ENCODE results near the gene SAMD11. TPM values are rescaled to one million over a fixed set of nuclear protein-coding genes. Genes with fewer than 3 reads are reported as not detected.
"Not testable (repeated sequence)": the region's sequence is repeated elsewhere in the genome, so short reads cannot be mapped to it uniquely, and the experiment has no call there.

SAMD11 gene
- total RNA-seq, 1 donor from 2014 or later: 0.41 TPM

DNA sequence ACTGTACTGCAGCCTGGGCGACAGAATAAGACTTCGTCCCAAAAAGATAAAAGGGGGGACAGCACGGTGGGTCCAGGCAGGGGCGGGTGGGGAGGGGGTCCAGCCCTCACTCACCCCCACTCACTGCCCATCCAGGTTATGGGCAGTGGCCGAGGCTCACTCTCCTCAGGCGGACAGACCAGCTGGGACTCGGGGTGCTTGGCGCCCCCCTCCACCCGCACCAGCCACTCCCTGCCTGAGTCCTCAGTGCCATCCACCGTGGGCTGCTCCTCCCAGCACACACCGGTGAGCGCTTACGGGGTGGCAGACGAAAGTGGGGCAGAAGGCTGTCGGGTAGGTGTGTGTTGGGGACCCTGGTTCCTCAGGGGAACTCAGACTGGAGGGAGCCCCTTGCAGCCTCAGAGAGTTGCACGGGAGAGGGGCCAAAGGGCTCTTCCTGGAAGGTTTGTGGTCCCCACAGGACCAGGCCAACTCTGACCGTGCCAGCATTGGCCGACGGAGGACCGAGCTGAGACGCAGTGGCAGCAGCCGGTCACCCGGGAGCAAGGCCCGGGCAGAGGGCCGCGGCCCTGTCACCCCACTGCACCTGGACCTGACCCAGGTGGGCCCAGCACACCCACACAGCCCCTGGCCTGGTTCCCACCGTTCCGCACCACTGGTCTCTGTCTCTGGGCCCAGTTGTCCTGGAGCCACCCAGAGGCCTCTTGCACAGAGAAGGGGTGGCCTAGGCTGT is 49.2 kb downstream of the SAMD11 start:
- FAIRE-seq (no peak), DNase-seq (ENCODE audit: low spot score in 2 of 2) (no peak)

DNA sequence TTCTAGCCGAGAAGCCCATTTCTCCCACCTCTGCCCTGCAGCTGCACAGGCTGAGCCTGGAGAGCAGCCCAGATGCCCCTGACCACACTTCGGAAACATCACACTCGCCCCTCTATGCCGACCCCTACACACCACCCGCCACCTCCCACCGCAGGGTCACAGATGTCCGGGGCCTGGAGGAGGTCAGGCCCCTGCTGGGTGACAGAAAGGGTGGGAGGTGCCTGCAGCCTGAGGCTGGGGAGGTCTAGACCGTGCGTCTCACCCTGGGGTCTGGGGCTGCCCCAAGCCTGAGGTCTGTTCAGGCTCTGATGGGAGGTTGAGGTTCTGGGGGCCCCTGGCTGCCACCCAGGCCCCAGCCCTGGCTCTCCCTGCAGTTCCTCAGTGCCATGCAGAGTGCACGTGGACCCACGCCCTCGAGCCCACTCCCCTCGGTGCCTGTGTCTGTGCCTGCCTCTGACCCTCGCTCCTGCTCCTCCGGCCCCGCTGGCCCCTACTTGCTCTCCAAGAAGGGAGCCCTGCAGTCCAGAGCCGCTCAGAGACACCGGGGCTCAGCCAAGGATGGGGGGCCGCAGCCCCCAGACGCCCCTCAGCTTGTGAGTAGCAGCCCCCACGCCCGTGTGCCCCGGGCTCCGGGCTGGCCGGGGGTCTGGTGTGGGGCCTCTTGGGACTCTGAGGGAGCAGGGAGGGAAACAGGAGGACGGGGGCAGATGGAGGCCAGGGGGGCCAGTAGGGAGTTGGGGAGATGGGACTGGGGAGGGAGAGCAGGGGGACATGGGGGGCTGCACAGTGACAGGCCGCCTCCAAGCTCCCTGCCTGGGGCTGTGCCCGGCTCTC is 50.0 kb downstream of the SAMD11 start:
- DNase-seq (ENCODE audit: low spot score in 2 of 2): no peak
- no peak for FAIRE-seq

DNA sequence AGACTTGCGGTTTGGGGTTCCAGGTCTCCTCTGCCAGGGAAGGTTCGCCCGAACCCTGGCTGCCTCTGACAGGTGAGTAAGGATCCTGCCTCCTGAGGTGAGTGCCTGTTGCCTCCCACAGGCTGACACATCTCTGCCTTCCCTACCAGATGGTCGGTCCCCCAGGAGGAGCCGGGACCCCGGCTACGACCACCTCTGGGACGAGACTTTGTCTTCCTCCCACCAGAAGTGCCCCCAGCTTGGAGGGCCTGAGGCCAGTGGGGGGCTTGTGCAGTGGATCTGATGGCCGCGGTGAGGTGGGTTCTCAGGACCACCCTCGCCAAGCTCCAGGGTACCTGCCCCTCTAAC is 50.5 kb downstream of the SAMD11 start:
- DNase-seq (ENCODE audit: low spot score in 2 of 2): no peak
- FAIRE-seq: no peak

DNA sequence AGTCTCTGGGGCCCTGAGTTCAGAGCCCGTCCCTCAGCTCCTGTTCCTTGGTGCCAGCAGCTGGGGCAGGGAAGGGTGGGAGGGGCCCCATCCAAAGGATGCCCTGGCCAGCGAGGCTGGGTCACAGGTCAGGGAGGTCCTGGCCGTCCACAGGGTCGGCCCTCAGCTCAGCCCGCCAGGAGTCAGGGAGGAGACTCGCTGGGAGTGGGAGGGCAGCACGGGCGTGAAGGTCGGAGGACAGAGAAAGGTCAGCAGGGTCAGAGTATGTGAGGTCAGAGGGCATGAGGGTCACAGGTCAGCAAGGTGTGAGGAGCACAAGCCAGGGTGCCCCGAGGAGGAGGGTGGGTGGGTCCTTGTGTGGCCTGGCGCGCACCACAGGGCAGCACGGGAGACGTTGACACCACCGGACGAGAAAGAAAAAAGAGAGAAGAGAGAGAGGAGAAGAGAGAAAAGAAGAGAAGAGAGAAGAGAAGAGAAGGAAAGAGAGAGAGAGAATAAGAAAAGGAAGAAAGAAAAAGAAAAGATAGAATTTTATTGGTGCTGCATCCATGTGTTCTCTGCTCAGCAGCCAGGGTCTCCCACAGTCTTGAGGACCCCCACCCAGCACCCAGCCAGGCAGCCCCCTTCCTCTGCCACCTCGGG is 51.1 kb downstream of the SAMD11 start:
- DNase-seq (ENCODE audit: low spot score in 2 of 2) (no peak), FAIRE-seq (no peak)

DNA sequence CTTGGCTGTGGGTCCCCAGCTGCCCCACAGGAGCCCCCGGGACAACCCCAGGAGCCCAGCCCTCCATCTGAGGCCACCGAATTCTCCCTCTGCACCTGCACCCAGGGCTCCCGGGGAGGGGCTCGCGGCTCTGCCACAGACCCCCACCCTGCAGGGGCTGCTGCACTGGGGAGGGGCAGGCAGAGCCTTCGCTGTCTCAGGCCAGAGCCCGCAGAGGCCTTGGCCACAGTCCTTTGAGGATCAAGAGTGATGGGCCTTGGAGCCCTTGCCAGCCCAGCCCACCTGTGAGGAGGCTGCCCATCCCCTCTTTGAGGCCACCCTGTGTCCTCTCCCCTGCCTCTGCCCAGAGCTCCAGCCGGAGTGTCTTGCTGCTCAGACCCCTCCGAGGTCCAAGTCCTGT is 51.6 kb downstream of the SAMD11 start:
- DNase-seq (ENCODE audit: low spot score in 2 of 2) (no peak), FAIRE-seq (no peak)

DNA sequence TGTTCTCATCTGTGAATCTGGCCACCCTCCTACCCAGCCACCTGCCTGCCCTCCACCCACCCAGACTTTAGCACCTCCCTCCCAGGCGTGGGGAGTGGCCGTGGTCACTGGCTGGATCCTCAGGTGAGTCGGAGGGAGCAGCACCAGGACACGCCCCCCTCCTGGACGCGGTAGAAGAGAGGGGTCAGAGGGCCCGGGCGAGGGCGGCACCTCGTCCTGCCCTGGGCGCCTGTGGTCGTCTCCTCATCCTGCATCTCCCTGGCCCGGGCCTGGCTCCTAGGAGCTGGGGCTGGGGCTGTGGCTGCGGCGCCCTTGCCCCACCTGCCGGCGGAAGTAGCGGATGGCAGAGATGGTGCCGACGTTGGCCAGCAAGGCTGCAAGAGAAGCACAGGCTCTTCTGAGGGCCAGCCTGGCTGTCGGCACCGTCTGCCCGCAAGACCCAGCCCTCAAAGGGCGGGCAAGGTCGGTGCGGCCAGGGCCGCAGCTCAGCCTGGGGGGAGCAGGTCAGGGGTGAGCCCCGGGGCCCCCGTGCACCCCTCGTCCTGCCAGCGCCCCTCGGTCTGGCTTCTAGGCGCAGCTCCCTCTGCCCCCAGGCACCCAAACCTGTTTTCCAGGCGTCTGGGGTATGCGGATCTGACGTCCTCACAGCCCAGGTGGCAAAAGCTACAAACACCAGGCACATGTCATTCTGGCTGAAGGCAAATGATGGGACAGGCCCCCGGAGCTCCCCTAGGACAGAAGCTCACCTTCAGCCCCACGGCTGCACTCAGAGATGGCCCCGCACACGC is 52.4 kb downstream of the SAMD11 start:
- FAIRE-seq (no peak), DNase-seq (ENCODE audit: low spot score in 2 of 2) (peak in 1 of 2 donors; percentile 79)

DNA sequence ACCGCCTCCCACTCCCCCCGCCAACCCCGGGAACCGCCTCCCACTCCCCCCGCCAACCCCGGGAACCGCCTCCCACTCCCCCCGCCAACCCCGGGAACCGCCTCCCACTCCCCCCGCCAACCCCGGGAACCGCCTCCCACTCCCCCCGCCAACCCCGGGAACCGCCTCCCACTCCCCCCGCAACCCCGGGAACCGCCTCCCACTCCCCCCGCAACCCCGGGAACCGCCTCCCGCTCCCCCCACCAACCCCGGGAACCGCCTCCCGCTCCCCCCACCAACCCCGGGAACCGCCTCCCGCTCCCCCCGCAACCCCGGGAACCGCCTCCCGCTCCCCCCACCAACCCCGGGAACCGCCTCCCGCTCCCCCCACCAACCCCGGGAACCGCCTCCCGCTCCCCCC is 53.1 kb downstream of the SAMD11 start:
- DNase-seq (ENCODE audit: low spot score in 2 of 2); FAIRE-seq: not testable (repeated sequence)

DNA sequence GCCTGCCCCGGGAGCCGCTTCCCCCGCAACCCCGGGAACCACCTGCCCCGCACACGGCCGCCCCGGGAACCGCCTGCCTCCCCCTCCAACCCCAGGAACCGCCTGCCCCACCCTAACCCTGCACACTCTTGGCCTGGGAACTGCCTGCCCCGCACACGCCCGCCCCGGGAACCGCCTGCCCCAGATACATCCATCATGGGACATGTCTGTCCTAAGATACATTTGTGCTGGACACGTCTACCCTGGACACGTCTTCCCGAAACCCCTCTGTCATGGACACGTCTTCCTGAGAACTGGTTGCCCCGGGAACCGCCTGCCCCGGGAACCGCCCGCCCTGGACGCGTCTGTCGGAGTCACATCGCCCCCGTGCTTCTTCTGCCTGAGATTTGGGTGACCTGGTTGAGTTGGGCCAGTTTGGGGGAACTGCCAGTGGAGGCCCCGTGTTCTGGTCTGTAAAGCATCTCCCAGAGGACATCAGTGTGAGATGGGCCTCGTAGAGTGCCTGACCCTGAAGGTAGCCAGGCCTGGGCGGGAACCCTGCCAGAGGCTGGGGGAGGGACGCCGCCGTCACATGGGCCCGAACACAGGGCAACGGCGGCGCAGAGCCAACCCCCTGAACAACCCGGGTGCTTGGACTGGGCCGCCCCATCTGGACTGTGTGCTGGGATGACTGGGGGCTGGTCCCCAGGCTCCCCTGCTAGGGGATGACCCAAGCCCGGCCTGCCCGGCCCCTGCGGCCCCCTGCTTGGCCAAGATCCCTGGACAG is 54.5 kb downstream of the SAMD11 start:
- FAIRE-seq (no peak), DNase-seq (ENCODE audit: low spot score in 2 of 2) (no peak)

DNA sequence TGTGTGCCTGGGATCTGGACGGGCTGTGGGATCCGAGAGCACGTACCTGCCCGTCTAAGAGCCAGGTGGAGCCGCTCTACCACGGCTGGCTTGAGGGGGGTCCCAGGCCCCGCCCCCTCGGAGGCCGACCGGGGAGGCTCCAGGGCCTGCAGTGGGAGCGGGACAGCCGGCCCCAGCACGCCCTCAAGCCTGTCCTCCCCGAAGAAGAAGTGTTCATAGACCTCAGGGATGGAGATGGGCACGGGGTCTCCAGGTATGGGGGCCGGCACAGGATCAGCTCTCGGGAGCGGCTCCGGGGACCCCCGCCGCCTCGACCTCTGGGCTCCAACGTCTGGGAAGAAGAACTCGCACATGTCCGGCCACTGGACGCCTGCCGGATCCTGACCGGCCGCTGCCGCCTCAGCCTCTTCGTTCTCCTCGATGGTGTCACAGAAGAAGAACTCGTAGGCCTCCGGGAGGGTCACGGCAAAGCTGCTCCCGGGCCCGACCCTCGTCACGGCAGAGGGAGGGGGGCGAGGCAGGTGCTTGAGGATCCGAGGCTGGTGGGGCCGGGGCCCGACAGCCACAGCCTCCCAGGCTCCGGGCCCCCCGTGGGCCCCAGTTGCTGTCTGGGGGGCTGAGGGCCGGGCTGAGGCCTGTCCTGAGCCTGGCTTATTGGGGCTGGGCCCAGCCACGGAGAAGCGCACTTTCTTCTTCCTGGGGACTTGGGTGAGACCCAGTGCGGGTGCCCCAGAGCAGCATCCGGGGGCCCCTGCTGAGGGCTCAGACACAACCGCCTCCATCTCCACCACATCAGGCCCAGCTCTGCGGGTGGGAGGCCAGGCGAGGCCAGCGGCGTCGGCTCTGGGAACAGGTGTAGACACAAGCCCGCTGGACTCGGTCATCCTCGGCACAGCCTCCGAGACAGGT is 55.4 kb downstream of the SAMD11 start:
- FAIRE-seq: no peak
- no peak for DNase-seq (ENCODE audit: low spot score in 2 of 2)

DNA sequence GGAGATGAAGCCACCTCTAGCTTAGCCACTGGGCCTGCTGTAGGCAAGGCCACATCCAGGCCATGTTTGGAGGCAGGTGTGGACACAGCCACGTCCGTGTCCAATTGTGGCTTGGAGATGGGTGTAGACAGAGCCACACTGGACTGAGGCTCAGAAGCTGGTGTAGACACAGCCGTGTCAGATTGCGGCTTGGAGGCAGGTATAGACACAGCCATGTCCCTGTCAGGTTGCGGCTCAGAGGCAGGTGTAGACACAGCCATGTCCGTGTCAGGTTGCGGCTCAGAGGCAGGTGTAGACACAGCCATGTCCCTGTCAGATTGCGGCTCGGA is 56.0 kb downstream of the SAMD11 start:
- FAIRE-seq (no peak), DNase-seq (ENCODE audit: low spot score in 2 of 2) (no peak)

DNA sequence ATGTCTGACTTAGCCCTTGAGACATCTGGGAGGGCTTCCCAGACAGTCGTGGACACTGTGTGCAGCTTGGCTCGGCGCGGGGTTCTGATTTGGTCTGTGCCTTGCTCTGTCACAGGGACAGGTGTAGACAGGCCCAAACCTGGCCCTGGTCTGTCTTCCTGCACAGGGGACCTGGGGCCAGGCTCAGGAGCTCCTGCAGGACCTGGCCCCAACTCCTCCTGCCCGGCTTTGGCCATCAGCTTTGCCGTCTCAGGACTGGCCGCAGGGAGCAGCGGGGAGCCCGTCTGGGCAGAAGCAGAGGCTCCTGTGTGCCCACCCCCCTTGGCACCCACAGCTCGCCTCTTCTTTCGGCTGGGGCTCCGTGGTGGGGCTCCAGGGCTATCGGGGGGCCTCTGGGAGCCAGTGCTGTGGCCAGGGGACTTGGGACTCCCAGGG is 56.4 kb downstream of the SAMD11 start:
- no peak for FAIRE-seq
- no peak for DNase-seq (ENCODE audit: low spot score in 2 of 2)

DNA sequence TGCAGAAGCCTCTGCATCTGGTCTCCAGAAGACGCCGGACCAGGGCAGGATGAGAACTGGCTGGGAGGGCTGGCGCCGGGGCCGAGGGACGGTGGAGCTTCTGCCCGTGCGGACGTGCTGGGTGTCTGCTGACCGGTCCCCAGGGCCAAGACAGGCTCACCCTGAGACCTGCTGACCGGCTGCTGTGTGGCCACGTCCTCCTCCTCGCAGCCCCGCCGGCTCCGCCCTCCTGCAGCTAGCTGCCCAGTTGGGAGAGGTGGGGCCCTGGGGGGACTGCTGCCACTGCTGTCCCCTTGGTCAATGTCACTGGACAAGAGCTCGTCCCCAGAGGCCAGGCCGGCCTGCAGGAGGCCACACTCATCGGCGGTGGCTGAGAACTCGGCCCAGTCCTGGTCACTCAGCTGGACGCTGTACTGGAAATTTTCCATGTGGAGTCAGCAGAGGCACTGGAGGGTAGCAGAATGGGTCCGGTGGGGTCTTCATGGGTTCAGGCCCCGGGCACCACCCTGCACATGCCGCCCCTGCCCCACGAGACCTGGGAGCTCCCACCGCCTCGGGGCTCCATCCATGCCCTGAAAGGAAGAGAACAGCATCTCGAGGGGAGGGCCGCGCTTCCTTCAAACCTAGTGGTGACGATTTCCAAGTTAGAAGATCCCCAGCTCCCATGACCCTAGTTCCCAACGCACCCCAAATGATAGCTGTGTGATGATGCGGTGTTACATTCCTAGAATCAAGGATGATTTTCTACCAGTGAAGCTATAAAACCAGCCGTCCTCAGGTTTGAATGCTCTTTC is 57.1 kb downstream of the SAMD11 start:
- FAIRE-seq (no peak), DNase-seq (ENCODE audit: low spot score in 2 of 2) (no peak)

DNA sequence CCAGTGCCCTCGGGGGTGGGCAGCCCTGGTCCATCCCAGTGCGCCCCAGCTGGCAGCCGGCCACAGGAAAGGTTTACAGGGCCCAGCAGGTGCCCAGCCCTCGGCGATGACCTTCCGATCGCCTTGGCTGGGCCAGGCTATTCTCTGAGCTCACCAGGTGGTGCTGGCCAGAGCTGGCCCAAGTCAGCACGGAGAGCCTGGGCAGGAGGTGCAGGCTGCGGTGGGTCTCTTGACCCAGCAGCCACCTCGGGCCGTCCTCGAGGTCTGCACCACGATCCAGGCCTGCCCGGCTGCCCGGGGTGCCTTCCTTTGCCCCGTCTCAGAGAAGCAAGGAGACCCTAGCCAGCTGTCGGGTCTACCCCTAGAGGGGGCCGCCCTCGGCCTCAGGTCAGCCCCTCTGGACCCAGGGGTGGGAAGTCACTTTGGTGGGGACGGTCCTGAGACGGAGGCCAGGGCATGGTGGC is 57.8 kb downstream of the SAMD11 start:
- FAIRE-seq (no peak), DNase-seq (ENCODE audit: low spot score in 2 of 2) (no peak)

DNA sequence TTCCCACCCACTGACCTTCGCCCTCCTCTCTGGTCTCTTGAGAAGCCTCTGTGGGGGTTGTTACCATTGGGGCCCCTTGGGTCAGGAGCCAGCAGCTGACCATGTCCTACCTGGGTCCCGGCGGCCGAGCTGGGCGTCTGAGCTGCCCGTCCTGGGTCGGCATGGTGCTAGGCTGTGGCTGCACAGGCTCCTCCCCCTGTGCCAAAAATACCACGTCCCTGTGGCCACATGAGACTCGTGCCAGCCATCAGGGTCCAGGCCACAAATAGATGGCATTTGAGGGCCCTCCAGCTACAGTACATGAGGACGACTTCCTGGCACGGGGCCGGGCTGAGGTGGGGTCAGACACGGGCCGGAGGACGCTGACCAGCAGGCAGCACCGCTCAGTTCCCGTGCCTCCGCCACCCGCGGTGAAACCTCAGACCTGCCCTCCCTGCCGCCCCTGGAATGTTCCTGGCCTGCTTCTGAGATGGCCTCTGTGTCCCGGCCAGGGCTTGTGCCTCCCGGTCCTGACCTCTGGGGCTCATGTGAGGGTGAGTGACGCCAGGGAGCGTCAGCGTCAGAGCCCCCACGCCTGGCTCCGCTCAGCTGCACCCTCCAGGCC is 58.3 kb downstream of the SAMD11 start, which contains the start of gene PERM1:
TSS of gene PERM1 (minus strand) at position 139 of the 604 bp plus-strand sequence. CDS start 1,064 bp downstream, outside the sequence.
- FAIRE-seq: no peak
- DNase-seq (ENCODE audit: low spot score in 2 of 2): no peak

DNA sequence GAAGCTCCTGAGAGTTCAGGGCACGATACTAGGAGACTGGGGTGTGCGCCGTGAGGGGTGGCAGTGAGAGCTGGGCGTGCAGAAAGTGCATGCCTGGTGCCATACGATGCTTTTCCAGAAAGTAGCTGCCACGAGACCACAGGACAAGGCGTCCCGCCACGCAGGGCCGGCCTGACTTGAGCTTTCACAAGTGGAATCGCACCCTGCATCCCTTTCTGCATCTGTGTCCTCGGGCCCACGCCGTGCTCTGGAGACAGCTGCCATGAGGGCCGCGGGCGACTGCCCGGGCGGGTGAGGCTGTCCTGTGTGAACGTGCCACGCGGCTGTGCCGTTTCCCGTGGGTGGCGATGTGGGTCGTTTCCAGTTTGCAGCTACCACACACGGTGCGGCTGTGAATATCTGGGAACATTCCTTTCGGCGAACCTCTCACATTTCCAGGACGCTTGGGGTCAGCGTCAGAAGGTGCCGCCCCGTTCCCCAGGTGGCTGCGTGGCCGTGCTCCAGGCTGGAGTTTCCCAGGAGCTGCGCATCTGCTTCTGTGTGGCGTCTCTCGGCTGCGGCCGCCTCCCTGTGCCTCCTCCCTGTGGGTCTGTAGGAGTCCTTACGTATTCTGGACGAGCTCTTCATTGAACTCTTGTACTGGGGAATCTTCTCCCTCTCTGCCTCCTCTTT is 59.2 kb downstream of the SAMD11 start:
- DNase-seq (ENCODE audit: low spot score in 2 of 2): no peak

DNA sequence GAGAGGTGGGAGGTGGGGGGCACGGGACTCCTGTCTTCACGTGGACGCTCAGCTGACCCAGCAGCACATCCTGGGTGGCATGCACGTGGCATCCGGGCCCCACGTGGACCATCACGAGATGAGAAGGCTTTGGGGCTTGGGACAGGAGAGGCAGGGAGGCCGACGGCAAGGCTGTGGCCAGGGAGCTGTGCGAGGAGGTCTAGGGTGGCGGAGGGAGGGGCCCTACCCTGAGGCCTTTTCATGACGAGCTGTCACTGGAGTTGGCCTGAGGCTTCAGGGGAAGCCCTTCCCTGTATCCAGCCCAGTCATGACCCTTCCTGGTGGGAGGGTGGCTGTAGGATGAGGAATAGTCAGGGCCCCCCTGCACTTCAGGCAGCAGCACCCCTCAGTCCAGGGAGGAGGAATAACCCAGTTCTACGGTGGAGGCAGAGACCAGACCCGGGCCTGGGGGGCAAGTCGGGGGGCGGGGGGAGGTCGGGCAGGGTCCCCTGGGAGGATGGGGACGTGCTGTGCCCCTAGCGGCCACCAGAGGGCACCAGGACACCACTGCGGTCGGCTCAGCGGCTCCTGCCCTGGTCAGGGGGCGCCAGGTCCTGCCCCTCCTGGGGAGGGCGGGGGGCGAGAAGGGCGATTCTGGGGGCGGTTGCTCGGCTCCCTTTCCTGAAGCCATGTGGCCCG is 60.2 kb downstream of the SAMD11 start:
- FAIRE-seq: no peak

More for the DNA sequence above, 59.2 kb downstream of the SAMD11 start:
- no peak for FAIRE-seq

More for the DNA sequence above, 60.2 kb downstream of the SAMD11 start:
- DNase-seq (ENCODE audit: low spot score in 2 of 2): peak in 1 of 2 donors; percentile 84

Data from frontal cortex (tissue), 4 donors.